Measurements from ENCODE around the gene ERI2. TPM values are rescaled to one million over a fixed set of nuclear protein-coding genes. Genes with fewer than 3 reads are reported as not detected.

Gene ERI2, protein sequence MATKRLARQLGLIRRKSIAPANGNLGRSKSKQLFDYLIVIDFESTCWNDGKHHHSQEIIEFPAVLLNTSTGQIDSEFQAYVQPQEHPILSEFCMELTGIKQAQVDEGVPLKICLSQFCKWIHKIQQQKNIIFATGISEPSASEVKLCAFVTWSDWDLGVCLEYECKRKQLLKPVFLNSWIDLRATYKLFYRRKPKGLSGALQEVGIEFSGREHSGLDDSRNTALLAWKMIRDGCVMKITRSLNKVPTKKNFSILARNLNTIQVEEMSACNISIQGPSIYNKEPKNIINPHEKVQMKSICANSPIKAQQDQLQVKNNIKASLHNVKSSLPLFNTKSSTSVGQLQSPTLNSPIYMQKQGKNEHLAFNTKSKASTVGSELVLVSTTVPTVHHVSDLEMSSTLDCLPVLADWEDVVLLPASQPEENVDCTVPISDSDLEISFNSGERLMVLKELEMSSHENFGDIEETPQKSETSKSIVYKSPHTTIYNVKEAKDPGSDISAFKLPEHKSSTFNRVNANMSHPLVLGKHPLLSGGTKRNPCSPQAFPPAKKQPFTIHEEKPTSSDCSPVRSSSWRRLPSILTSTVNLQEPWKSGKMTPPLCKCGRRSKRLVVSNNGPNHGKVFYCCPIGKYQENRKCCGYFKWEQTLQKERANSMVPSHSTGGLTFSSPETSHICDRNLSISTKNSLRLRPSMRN
- 14.0 and 22.3 TPM in 2 replicates for total RNA-seq (2014; rRNA removed; shearing (Covaris generic))

DNA sequence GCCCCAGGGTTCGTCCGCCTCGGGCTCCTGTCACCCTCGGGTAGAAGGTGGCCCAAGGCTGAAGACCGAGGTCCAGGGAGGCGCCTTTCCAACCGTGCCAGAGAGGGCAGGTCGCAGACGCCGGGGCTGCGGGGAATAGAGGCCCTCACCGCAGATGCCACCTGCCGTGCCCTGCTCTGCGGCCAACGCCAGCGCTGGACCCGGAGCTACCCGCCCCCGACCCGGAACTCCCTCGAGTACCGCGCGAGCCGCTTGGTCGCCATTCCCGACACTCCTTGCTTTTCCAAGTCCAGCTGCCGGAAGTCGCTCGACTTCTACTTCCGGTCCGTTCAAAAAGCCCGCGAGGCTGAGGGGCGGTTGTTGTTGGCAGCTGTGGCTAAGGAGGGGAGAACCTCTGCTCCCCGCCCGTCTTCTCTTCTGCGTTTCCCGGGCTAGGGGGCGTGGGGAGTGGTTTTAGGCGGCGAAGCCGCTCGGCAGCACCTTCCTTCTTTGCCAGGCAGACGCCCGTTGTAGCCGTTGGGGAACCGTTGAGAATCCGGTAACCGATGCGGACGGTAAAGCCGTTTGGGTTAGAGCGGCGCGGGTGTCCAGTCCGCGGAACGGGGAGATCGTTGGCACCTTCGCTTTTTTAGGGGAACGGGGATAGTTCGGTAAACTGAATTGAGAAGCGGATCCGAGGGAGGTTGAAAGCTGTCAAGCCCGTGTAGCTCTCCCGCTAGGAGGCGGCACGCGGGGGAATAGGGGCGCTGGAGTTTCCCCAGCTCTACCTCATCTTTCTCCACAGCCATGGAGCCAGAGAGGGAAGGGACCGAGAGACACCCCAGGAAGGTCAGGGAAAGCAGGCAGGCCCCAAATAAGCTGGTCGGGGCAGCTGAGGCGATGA, at the start of gene ERI2, which contains the start of gene REXO5:
ERI2 (minus strand) TSS at position 305 of the 883 bp plus-strand sequence; CDS start at position 263, 42 bp downstream.
REXO5 (plus strand) TSS at position 360 of the 883 bp plus-strand sequence; CDS start at position 787, 427 bp downstream.
- peak; percentile 97 for DNase-seq (ENCODE audit: low read depth)

DNA sequence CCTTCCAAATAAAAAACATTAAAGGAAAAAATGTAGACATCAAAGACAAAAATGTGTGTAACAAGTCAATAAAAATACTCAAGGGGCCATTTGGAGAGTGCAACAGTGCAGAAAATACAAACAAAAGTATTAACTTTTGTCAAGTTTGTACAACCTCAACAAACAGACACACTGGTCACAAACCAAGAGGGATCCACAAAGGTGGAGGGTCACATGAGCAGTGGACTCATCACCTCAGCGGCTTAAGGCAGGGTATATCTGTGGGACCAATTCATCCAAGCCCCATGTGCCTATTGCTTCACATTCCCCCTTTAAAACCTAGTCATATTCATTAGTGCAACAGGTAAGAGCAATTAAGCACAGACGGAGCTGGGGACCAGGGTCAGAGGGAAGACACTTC, 48.7 kb upstream of the ERI2 start:
- no peak for DNase-seq (ENCODE audit: low read depth)

DNA sequence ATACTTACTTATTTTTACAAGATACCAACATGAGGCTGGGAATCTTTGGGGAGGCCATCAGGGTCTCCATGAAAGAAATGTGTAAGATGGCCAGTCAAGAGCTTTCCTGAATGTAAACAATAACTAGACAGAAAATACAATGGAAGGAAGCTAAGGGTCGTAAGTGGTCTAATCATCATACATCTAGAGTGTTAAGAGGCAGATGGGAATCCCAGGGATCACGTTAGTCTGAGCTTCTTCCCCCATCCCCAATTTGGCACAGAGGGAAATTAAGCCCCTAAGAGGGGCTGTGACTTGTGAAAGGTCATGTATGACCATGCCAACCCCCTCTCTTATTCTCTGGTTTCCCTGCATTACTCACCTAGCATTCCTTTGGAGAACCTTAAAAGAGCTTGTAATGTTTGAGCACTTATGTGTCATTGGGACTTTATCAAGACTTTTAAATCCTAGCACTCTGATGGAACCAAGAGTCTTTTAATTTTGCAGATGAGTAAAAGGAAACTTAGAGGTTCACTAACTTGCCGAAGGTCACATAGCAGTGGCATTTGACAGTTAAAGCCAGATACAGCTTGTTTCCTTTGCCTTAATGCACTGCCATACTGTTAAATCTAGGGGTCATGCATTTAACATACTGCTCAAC, 47.8 kb upstream of the ERI2 start:
- peak; percentile 36 for DNase-seq (ENCODE audit: low read depth)

DNA sequence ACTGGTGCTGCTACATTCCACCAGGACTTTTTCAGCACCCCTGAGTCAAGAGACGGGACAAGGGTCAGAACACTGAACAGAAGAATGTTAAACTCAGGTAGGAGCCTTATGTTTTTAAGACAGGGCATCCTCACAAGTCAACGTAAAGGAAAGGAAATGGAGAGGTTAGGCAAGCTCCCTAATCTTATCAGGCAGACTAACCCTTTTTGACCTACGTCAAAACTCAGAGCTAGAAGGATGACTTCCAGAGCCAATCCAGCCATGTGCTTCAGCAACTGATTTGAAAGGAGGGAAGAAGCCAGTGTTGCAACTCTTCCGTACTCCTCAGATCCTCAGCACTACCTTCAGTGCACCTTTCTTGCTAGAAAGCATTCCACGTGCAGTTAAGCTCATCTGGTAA, 46.9 kb upstream of the ERI2 start:
- DNase-seq (ENCODE audit: low read depth): no peak

DNA sequence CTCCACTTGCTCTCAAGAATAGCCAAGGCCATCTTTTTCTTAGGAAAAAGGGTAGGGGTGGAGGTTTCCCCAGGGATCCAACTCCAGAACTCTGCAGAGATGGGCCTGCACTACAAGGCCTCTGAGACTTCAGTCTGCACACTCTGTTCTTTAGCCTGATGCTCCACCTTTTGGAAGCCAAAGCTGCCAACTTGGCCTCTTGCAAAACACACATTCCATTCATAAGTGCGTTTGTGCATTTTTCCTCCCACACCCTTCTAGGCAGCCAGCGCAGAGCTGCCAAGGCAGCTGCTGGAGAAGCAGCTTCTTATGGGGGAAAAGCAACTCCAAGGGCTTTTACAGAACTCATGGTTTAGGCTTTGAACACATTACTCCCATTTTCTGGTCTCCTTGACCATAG, 45.3 kb upstream of the ERI2 start:
- DNase-seq (ENCODE audit: low read depth): peak; percentile 71

DNA sequence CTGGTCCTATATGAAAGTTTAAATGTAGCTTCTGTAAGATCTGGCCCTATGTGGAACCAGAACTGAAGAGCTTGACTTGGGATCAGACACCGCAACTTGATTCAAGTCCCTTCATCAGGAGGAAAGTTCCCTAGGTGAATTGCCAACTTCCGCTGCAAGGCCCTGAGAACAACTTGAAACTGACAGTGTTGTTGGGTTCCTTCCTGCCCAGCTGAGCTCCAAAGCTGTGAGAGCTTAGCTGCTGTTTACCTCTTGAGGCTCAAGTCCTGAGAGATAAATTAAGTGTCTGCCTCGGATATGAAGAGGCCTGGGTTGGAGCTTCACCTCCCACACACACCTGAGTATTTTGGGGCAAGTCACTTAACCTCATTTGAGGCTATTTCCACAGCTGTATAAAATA, 44.7 kb upstream of the ERI2 start:
- DNase-seq (ENCODE audit: low read depth): no peak

DNA sequence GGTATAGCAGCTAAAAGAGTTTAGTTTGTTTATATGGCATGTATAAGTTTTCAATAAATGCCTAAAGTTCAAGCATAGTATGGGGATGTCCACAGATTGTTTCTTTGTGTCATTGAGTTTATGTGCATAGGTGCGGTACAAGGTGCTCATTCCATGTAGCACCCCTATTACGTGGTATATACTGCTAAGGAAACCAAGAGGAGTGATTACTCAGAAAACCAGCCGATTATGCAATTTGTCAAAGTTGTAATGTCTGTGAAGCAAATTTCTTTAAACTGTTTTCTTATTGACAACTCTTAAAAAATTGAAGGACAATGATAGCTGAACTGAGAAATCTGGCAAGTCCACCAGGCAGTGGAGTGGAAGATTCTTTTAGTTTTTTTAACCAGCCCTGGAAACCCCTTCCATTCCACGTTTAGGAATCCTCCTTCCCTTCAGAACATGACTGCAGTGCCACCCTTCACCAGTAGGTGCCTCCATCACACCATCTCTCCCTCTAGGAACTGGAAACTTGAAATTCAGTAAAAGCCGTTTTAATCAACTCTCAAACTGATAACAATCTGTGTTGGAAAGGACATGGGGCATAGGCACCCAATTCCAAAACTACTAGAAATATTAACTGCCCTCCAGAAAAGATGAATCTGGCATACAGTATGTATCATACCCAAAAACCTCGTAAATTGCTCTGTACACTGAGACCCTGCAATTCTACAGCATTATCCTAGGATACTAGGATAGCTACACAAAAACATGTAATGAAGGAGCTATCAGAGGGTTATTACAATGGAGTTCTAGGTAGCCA, 43.5 kb upstream of the ERI2 start:
- DNase-seq (ENCODE audit: low read depth): peak; percentile 58

DNA sequence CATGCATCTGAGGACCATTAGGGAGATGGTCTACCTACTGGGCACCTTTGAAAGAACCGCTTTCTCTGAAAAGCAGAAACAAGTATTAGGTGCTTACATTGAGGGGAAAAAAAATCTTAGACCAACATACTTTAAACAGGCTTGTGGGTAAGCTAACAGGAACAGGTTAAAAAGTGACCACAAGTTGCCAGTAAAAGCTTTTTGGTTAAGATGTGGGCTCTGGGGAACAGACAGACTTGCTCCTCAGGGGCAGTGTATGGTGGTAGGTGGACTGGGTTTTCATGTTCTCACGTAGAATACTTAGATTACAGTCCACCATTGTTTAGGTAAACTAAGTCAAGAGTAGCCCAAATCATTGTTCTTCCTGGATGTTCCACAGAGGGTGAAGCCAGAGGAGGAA, 41.3 kb upstream of the ERI2 start:
- no peak for DNase-seq (ENCODE audit: low read depth)

DNA sequence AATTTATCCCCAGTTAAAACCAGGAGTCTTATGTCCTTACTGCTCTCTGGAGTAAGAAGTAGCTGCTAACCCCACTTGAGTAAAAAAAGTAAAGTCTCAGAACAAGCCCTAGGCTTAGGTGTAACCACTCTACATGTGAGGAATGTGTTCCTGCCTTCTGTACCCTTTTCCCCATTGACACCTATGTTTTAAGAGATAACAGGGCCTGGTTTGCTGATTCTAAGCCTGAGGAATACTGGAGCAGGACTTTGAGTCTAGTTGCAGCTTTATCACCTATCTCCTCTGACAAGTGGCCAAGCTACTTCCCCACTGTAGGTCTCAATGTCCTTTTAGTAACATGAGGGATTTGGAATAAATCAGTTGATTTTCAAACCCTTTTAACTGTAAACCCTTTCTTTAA, 40.3 kb upstream of the ERI2 start:
- no peak for DNase-seq (ENCODE audit: low read depth)

DNA sequence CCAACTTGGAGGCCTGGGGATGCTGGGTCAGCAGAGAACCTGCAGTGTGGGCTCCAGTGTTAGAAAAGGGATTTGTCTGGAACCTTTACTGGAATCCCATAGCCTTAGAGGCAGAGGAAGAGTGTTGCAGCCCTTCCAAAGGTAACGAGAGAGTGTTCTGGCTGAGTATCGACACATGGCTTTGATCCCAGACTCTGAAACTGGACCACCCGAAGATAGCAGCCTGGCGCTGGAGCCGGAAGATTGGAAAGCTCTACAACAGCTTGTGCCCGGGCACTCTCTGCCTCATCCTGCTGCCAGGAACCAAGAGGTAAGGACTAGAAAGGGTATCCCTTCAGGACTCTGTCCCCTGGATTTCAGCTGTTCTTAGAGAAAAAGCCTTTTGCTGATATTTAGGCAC, 39.8 kb upstream of the ERI2 start:
- no peak for DNase-seq (ENCODE audit: low read depth)

DNA sequence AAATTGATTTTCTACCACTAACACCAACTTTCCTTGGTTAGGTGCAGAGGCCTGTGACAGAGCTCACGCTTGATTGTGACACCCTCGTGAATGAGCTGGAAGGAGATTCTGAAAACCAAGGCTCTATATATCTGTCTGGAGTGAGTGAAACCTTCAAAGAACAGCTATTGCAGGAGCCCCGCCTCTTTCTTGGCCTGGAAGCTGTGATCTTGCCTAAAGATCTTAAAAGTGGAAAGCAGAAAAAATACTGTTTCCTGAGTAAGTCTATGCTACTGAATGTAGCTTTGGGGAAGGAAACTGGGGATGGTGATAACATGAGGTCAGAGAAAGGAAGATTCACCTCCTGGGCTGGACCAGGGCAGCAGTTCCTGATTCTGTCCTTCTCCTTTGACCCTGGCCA, 38.3 kb upstream of the ERI2 start:
- no peak for DNase-seq (ENCODE audit: low read depth)

DNA sequence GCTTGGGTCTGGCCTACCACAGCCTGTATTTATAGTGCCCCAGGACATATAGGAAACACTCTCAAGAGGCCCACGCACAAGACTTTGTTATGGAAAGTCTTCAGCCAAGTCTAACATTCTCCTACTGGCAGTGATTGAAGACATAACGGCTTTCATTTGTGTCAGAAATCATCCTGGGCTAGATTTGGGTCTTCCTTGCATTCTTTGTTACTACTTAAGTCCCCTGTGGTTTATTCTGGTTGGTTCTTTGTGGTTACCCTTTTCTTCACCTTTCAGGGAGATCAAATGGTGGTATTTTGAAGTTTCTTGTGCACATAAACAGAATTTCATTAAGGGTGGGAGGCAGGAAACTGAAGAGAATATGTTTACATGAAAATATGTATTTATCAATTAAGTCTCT, 37.8 kb upstream of the ERI2 start:
- no peak for DNase-seq (ENCODE audit: low read depth)

DNA sequence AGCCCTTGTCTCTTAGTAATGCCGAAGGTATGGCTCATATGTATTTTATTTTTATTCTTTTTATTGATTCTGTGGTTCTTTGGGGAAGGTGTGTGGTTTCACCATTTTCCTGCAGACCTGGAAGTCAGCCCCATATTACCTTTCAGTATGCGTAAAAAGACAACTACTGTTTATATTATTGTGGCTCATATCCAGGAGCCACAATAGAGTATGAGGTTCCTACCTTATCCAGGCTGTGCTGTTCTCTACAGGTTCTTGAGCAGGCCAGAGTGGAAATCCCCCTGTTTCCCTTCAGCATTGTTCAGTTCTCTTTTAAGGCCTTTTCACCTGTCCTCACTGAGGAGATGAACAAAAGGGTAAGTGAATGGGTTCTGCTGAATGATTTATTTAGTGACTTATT, 33.2 kb upstream of the ERI2 start:
- DNase-seq (ENCODE audit: low read depth): no peak

DNA sequence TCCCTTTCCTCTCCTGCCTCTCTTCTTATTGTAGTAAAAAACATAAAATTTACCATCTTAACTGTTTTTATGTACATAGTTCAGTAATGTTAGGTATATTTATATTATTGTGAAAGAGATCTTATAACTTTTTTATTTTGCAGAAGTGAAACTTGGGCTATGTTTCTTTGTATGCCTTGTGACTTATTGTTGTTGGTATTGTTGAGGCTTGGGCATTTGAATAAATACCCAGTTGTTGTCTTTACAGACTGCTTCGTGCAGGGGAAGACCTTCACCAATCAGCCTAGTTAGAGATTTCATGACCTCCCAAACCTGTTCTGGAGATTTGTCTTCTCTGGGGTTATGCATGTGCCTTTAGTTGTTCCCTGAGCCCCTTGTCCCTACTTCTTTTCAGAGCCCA, 32.0 kb upstream of the ERI2 start:
- DNase-seq (ENCODE audit: low read depth): no peak

DNA sequence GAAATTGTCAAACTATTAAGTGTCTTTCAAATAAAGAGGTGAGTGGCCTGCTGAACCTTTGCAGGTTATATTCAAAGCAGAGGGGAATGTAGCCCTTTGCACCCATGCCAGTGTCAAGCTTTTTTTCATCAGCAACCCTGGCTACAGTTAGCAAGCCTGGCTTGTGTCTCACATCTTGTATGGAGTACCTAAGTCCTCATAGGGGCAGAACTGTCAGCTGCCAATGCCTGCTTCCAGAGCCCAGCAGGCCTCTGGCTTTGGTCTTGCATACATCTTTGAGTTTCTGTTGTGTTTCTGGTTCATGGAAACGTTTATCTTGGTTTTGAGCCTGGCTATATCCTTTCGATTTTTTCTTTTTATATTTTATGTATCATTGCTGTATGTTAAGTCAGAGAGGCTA, 26.8 kb upstream of the ERI2 start:
- no peak for DNase-seq (ENCODE audit: low read depth)

DNA sequence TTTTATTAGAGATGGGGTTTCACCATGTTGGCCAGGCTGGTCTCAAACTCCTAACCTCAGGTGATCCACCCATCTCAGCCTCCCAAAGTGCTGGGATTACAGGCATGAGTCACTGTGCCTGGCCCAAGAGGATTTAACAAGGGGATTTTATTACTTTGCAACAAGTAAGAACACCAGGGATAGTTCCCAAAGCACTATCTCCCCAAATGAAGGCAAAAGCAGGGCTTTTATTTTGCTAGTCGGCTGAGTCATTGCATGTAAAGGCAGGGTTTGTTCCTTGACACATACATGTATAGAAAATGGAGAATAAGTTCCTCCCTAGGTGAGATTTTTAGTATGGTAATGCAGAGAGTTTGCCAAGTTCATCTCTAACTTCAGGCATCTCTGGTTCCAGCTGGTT, 24.1 kb upstream of the ERI2 start:
- no peak for DNase-seq (ENCODE audit: low read depth)

DNA sequence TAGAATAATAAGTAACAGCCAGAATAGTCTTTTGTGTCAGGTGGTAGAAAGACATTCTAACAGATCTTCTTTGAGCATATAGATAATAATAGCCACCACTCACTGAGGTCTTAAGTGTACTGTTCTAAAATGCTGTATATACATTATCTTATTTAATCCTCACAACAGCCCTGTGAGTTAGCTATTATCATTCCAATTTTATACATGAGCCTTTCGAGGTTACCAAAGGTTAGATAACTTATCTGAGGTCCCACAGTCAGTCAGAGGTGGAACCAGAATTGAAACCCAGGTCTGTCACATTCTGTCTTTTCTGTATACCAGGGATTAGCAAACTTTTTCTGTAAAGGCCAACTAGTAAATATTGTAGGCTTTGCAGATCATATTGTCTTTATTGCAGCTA, 23.3 kb upstream of the ERI2 start:
- DNase-seq (ENCODE audit: low read depth): no peak

DNA sequence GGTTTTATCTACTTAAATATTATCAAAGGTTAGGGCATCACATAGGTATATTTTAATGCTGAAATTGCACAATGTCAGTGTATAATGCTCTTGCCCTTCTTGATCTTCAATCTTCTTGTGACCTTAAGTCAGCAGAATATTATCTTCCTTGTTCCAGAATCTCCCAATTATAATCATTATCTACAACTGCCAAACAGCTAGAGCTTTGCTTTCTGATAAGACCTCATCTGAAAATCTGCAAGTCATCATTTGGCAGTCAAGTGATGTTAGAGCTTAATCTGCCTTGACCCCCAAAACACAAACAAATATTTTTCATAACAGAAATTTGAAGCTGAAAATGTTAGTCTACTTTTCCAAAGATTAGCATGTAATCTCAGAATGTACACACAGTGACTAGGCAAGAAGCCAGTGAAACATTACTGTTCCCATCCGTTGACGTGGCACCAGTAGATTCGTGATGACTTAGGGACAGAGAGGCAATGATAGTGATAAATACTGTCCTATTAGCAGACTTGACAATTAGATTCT, 19.8 kb upstream of the ERI2 start:
- no peak for DNase-seq (ENCODE audit: low read depth)

DNA sequence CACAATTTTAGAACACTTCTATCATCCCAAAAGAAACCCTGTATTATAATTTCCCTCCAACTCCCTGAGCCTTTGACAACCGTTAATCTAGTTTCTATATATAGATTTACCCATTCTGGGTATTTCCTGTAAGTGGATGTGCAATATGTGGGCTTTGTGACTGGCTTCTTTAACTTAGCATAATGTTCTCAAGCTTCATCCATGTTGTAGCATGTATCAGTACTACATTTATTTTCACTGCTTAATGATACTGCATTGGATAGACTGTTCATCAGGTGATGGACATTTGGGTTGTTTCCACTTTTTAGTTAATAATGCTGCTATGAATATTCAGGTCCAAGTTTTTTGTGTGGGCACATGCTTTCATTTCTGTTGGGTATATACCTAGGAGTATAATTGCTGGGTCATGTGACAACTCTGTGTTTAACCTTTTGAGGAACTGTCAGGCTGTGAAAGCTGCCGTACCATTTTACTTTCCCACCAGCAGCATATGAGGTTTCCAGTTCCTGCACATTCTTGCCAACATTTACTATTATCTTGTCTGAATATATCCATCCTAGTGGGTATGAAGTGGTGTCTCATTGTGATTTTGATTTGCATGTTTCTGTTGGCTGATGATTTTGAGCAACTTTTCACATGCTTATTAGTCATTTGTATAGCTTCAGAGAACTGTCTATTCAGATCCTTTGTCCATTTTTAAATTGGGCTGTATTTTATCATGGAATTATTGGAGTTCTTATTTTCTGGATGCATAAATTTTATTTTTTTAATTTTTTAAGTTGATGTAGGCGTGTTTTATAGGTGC, 16.5 kb upstream of the ERI2 start:
- no peak for DNase-seq (ENCODE audit: low read depth)

DNA sequence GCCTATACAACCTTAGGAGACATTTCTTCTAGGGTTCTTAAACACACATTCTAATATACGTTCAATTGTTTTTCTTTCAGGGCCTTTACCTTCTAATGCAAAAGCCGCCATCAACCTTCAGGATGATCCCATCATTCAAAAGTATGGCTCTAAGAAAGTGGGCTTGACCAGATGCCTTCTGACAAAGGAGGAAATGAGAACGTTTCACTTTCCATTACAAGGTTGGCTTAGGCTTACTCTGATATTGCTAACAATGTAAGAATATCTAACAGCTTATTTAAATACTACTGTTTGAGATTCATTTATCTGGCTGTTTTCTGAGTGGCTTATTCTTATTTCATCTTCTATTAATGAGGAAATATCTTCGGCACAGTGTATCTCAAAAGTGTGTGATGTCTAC, 15.4 kb upstream of the ERI2 start:
- DNase-seq (ENCODE audit: low read depth): no peak

All from M059J (cell line).